ENCODE results near the gene LHFPL2. TPM values are rescaled to one million over a fixed set of nuclear protein-coding genes. Genes with fewer than 3 reads are reported as not detected.

The LHFPL2 gene
- total and polyA plus RNA-seq, 2 donors (not counting 1 experiment from before 2014, with no cell fraction given), result 3.8 to 35.5 TPM

GRCh38 chr5:78650531-78650930 is 2.0 kb upstream of the LHFPL2 start:
- Histone ChIP-seq H3K36me3 (replicated peaks in 1 of 2; ENCODE audit: control extremely low read depth in 1 of 2, control insufficient read depth in 1 of 2, extremely low read depth in 1 of 2, insufficient read depth in 2 of 2, low read length in 1 of 2) (no peaks in the 10 kb centered on the region), H3K9ac (ENCODE audit: low read length) (no peak overlapping the region), H2AFZ (ENCODE audit: insufficient read depth, low read depth, low read length, poor library complexity, severe bottlenecking) (no peak overlapping the region), H3K4me2 (replicated peaks; ENCODE audit: low read depth, low read length, poor library complexity, severe bottlenecking) (no peak overlapping the region), H3K27ac (ENCODE audit: low read length in 2 of 2) (no peak overlapping the region), H4K20me1 (ENCODE audit: control insufficient read depth, insufficient read depth, low read length, poor library complexity, severe bottlenecking) (no peaks in the 10 kb centered on the region), H3K79me2 (ENCODE audit: control insufficient read depth, insufficient read depth, low read length) (peaks cover 20% of the 10 kb centered on the region), H3K4me1 (ENCODE audit: control insufficient read depth in 2 of 2, insufficient read depth in 2 of 2, low read length in 2 of 2) (peaks cover 16 to 18% of the 10 kb centered on the region in 2 donors), H3K9me3 (ENCODE audit: control extremely low read depth in 1 of 3, control insufficient read depth in 2 of 3, insufficient read depth in 1 of 3, low read length in 2 of 3) (no peaks in the 10 kb centered on the region), H3K4me3 (ENCODE audit: control extremely low read depth in 1 of 5, extremely low read depth in 1 of 5, insufficient read depth in 1 of 5, low read depth in 2 of 5, low read length in 4 of 5) (no peak overlapping the region), H3K27me3 (replicated peaks in 1 of 4; ENCODE audit: control extremely low read depth in 1 of 4, control insufficient read depth in 3 of 4, insufficient read depth in 4 of 4, low read length in 3 of 4) (peaks cover 0 to 11% (median 6%) of the 10 kb centered on the region in 4 experiments)
- CTCF ChIA-PET, result interaction anchor here (0.7 kb wide), 2 partner anchors 179 to 237 kb away, joined by 3 read pairs; no protein-coding TSS in a partner anchor
- H3K4me3 Mint-ChIP-seq, result no peak overlapping the region
- no peak overlapping the region for H3K27ac Mint-ChIP-seq
- no CpG with 5 or more reads among the region's 1 CpG for WGBS (ENCODE audit: insufficient coverage)
- peaks cover 20% of the 10 kb centered on the region for H3K4me1 Mint-ChIP-seq
- intact Hi-C loops (cut with micrococcal nuclease), result no loop called here
- DNase-seq, result no peak
- no peak for ATAC-seq (ENCODE audit: low read depth)
- no peaks in the 10 kb centered on the region for H3K9me3 Mint-ChIP-seq (ENCODE audit: insufficient read depth)
- TF ChIP-seq CTCF (IDR thresholded peaks at IDR 0.05) (no peak), EZH2 (IDR thresholded peaks at IDR 0.05; ENCODE audit: borderline replicate concordance, insufficient read depth, low read depth, low read length, poor library complexity, severe bottlenecking) (no peak)
- POLR2A ChIA-PET, result interaction anchor here (1.1 kb wide), 1 partner anchor 78 kb away, joined by 3 read pairs; no protein-coding TSS in a partner anchor
- no peaks in the 10 kb centered on the region for H3K27me3 Mint-ChIP-seq

GRCh38 chr5:78649861-78650496 is 1.4 kb upstream of the LHFPL2 start:
- TF ChIP-seq EZH2 (IDR thresholded peaks at IDR 0.05; ENCODE audit: borderline replicate concordance, insufficient read depth, low read depth, low read length, poor library complexity, severe bottlenecking) (no peak), CTCF (IDR thresholded peaks at IDR 0.05) (no peak)
- Histone ChIP-seq H3K4me1 (ENCODE audit: control insufficient read depth in 2 of 2, insufficient read depth in 2 of 2, low read length in 2 of 2) (peaks cover 16 to 18% of the 10 kb centered on the region in 2 donors), H3K9ac (ENCODE audit: low read length) (no peak overlapping the region), H3K27me3 (replicated peaks in 1 of 4; ENCODE audit: control extremely low read depth in 1 of 4, control insufficient read depth in 3 of 4, insufficient read depth in 4 of 4, low read length in 3 of 4) (peaks cover 0 to 11% (median 6%) of the 10 kb centered on the region in 4 experiments), H3K9me3 (ENCODE audit: control extremely low read depth in 1 of 3, control insufficient read depth in 2 of 3, insufficient read depth in 1 of 3, low read length in 2 of 3) (no peaks in the 10 kb centered on the region), H4K20me1 (ENCODE audit: control insufficient read depth, insufficient read depth, low read length, poor library complexity, severe bottlenecking) (no peaks in the 10 kb centered on the region), H2AFZ (ENCODE audit: insufficient read depth, low read depth, low read length, poor library complexity, severe bottlenecking) (no peak overlapping the region), H3K4me3 (ENCODE audit: control extremely low read depth in 1 of 5, extremely low read depth in 1 of 5, insufficient read depth in 1 of 5, low read depth in 2 of 5, low read length in 4 of 5) (no peak overlapping the region), H3K79me2 (ENCODE audit: control insufficient read depth, insufficient read depth, low read length) (peaks cover 23% of the 10 kb centered on the region), H3K4me2 (replicated peaks; ENCODE audit: low read depth, low read length, poor library complexity, severe bottlenecking) (no peak overlapping the region), H3K36me3 (replicated peaks in 1 of 2; ENCODE audit: control extremely low read depth in 1 of 2, control insufficient read depth in 1 of 2, extremely low read depth in 1 of 2, insufficient read depth in 2 of 2, low read length in 1 of 2) (no peaks in the 10 kb centered on the region), H3K27ac (ENCODE audit: low read length in 2 of 2) (no peak overlapping the region)
- H3K9me3 Mint-ChIP-seq (ENCODE audit: insufficient read depth), result no peaks in the 10 kb centered on the region
- H3K4me3 Mint-ChIP-seq, result peak overlapping the region; percentile 80
- no peaks in the 10 kb centered on the region for H3K27me3 Mint-ChIP-seq
- intact Hi-C loops (cut with micrococcal nuclease), result loop anchor here (2.0 to 10.0 kb wide), 4 partner anchors 111 to 315 kb away; partner anchors contain the start of gene SCAMP1
- ATAC-seq (ENCODE audit: low read depth) (no peak), DNase-seq (no peak)
- H3K27ac Mint-ChIP-seq, result peak overlapping the region; percentile 83
- CTCF ChIA-PET, result interaction anchor here (0.7 kb wide), 1 partner anchor 237 kb away, joined by 3 read pairs; no protein-coding TSS in a partner anchor
- WGBS (ENCODE audit: insufficient coverage), result 95% methylated on average over 8 of the region's 10 CpGs
- H3K4me1 Mint-ChIP-seq, result peaks cover 20% of the 10 kb centered on the region
- POLR2A ChIA-PET, result interaction anchor here (1.1 kb wide), 1 partner anchor 78 kb away, joined by 3 read pairs; no protein-coding TSS in a partner anchor
